PC-9 (cell line): ENCODE measurements around the gene CDC37L1. TPM values are rescaled to one million over a fixed set of nuclear protein-coding genes. Genes with fewer than 3 reads are reported as not detected.

Experiments
- BruUV-seq: library from RNA; stranded (reverse); fragments of 400-500 nt; replicated peaks from 2 replicates; lab custom pipeline; 2021; lab: Mats Ljungman, UMichigan
- CTCF ChIA-PET: fragments of 300-600 bp; sonication (Branson Sonifier 250); formaldehyde crosslinking; loops from one replicate; lab custom pipeline; 2022; ENCODE audit warnings: antibody characterized with exemption; lab: Charles Lee
- POLR2A ChIA-PET: fragments of 300-600 bp; sonication (Branson Sonifier 250); formaldehyde crosslinking; loops from one replicate; lab custom pipeline; 2022; ENCODE audit warnings: antibody characterized with exemption; ENCODE audit not compliant: unreplicated experiment; lab: Charles Lee
- DNase-seq, 2 experiments: peaks; one replicate each; pipeline versions ENCODE4 v3.0.0 to v3.0.0-alpha.2; 2015 to 2022; ENCODE audit warnings: mixed read lengths in 1 of 2
- H2AFZ ChIP-seq: fragments of 200-600 bp; sonication (generic); 2 replicates; pipeline ENCODE4 v1.8.1; 2017; ENCODE audit warnings: antibody characterized with exemption
- H3F3A ChIP-seq: fragments of 200-600 bp; sonication (generic); 2 replicates; pipeline ENCODE4 v1.8.1; 2017; ENCODE audit warnings: antibody characterized with exemption, mild to moderate bottlenecking, low read depth; ENCODE audit not compliant: insufficient read depth
- H3K27ac ChIP-seq: fragments of 200-600 bp; sonication (generic); 2 replicates; pipeline ENCODE4 v1.6.1; 2016; ENCODE audit warnings: mixed run types
- H3K27me3 ChIP-seq: fragments of 200-600 bp; sonication (generic); 2 replicates; pipeline ENCODE4 v1.6.1; 2016; ENCODE audit warnings: low read depth, mixed run types; ENCODE audit not compliant: insufficient read depth
- H3K36me3 ChIP-seq: fragments of 200-600 bp; sonication (generic); 2 replicates; pipeline ENCODE4 v1.6.1; 2016; ENCODE audit warnings: low read depth, mixed run types
- H3K4me1 ChIP-seq: fragments of 200-600 bp; sonication (generic); replicated peaks from 2 replicates; pipeline ENCODE4 v1.6.1; 2016; ENCODE audit warnings: mixed run types; ENCODE audit not compliant: insufficient read depth
- H3K4me2 ChIP-seq: fragments of 200-600 bp; sonication (generic); 2 replicates; pipeline ENCODE4 v1.6.1; 2017; ENCODE audit warnings: mixed run types
- H3K4me3 ChIP-seq: fragments of 200-600 bp; sonication (generic); 2 replicates; pipeline ENCODE4 v1.6.1; 2016; ENCODE audit warnings: mixed run types
- H3K79me2 ChIP-seq: fragments of 200-600 bp; sonication (generic); 2 replicates; pipeline ENCODE4 v1.6.1; 2017; ENCODE audit warnings: low read depth, mixed run types
- H3K9me2 ChIP-seq: fragments of 200-600 bp; sonication (generic); 2 replicates; pipeline ENCODE4 v1.8.1; 2017; ENCODE audit warnings: mild to moderate bottlenecking; ENCODE audit not compliant: insufficient read depth
- H3K9me3 ChIP-seq: fragments of 200-600 bp; sonication (generic); 2 replicates; pipeline ENCODE4 v1.8.1; 2016; ENCODE audit warnings: low read depth; ENCODE audit not compliant: insufficient read depth
- H4K20me1 ChIP-seq: fragments of 200-600 bp; sonication (generic); 2 replicates; pipeline ENCODE4 v1.8.1; 2017; ENCODE audit not compliant: insufficient read depth
- CTCF ChIP-seq: fragments of 200-600 bp; sonication (generic); conservative IDR thresholded peaks from 2 replicates; pipeline ENCODE4 v1.6.1; 2017; ENCODE audit warnings: mixed run types, antibody characterized with exemption, mild to moderate bottlenecking, moderate library complexity
- EZH2 ChIP-seq: fragments of 200-600 bp; sonication (generic); IDR thresholded peaks from 2 replicates; pipeline ENCODE4 v1.8.0; 2017; ENCODE audit warnings: antibody characterized with exemption, low read depth
- intact Hi-C: fragments of 100-400 bp; cut with micrococcal nuclease; formaldehyde crosslinking; loops from one replicate; pipeline ENCODE4 v1.10.0; 2022; ENCODE audit not compliant: unreplicated experiment
- total RNA-seq: library from RNA; stranded (reverse); gene quantifications from 2 replicates; pipeline ENCODE4 v1.2.3, GENCODE V29; 2021

Gene CDC37L1
- total RNA-seq, 1 experiment from 2014 or later: 6.7 TPM

- Histone ChIP-seq H3K27ac (no peak overlapping the region), H3K4me2 (no peak overlapping the region), H3K9me3 (no peaks in the 10 kb centered on the region), H2AFZ (no peak overlapping the region), H3F3A (no peaks in the 10 kb centered on the region), H3K9me2 (no peaks in the 10 kb centered on the region), H3K4me1 (peaks cover 33% of the 10 kb centered on the region), H3K36me3 (no peaks in the 10 kb centered on the region), H3K79me2 (peaks cover 22% of the 10 kb centered on the region), H4K20me1 (no peaks in the 10 kb centered on the region), H3K27me3 (no peaks in the 10 kb centered on the region), H3K4me3 (no peak overlapping the region)
- intact Hi-C loops: no loop called here
- TF ChIP-seq EZH2 (no peak), CTCF (no peak)
- no peak for DNase-seq
- ChIA-PET POLR2A (no interaction called here), CTCF (no interaction called here)
- BruUV-seq: no TSS peak
These were observed 11.7 kb upstream of the CDC37L1 start for GRCh38 chr9:4667681-4668080.

- Histone ChIP-seq H3K27me3 (no peaks in the 10 kb centered on the region), H3K4me1 (peaks cover 24% of the 10 kb centered on the region), H3K36me3 (no peaks in the 10 kb centered on the region), H4K20me1 (no peaks in the 10 kb centered on the region), H3F3A (no peaks in the 10 kb centered on the region), H3K27ac (no peak overlapping the region), H2AFZ (no peak overlapping the region), H3K9me2 (no peaks in the 10 kb centered on the region), H3K4me3 (no peak overlapping the region), H3K79me2 (peaks cover 13% of the 10 kb centered on the region; the same call in 1 of the 2 replicates), H3K9me3 (no peaks in the 10 kb centered on the region), H3K4me2 (no peak overlapping the region)
- no peak for DNase-seq
- intact Hi-C loops: no loop called here
- TF ChIP-seq EZH2: no peak
- TF ChIP-seq CTCF: no peak
- ChIA-PET POLR2A (no interaction called here), CTCF (no interaction called here)
- BruUV-seq: no TSS peak
These were observed 10.8 kb upstream of the CDC37L1 start for GRCh38 chr9:4668604-4669003.

- no peak for TF ChIP-seq CTCF
- no peak for TF ChIP-seq EZH2
- Histone ChIP-seq H3K79me2 (no peaks in the 10 kb centered on the region), H4K20me1 (no peaks in the 10 kb centered on the region), H3K27me3 (no peaks in the 10 kb centered on the region), H2AFZ (no peak overlapping the region), H3K4me3 (no peak overlapping the region), H3K9me3 (no peaks in the 10 kb centered on the region), H3F3A (no peaks in the 10 kb centered on the region), H3K36me3 (no peaks in the 10 kb centered on the region), H3K4me1 (peaks cover 11% of the 10 kb centered on the region), H3K4me2 (no peak overlapping the region), H3K27ac (no peak overlapping the region), H3K9me2 (no peaks in the 10 kb centered on the region)
- BruUV-seq: no TSS peak
- intact Hi-C loops: no loop called here
- CTCF ChIA-PET: no interaction called here
- DNase-seq: no peak
- POLR2A ChIA-PET: no interaction called here
These were observed 9.5 kb upstream of the CDC37L1 start for GRCh38 chr9:4669890-4670289.
